ELR (cell line): ENCODE measurements around the gene CTNND2.

Experiments used
- DNase-seq: peaks from one replicate; pipeline ENCODE4 v3.0.0-alpha.2; 2015; ENCODE audit warnings: low read depth

CTNND2 gene

GRCh38 chr5:11385251-11385900 is 518.9 kb downstream of the CTNND2 start:
- DNase-seq = no peak

- DNase-seq = no peak
Observed at GRCh38 chr5:11384441-11385250, 519.6 kb downstream of the CTNND2 start.

GRCh38 chr5:11383506-11384095 is 520.6 kb downstream of the CTNND2 start:
- DNase-seq = no peak

GRCh38 chr5:11378461-11378860 is 525.8 kb downstream of the CTNND2 start:
- DNase-seq = no peak

- no peak for DNase-seq
Observed at GRCh38 chr5:11377896-11378295, 526.4 kb downstream of the CTNND2 start.

- DNase-seq = no peak
Observed at GRCh38 chr5:11372191-11372590, 532.1 kb downstream of the CTNND2 start.

GRCh38 chr5:11371021-11371420 is 533.2 kb downstream of the CTNND2 start:
- no peak for DNase-seq

- DNase-seq = no peak
Observed at GRCh38 chr5:11364531-11364930, 539.7 kb downstream of the CTNND2 start.

- no peak for DNase-seq
Observed at GRCh38 chr5:11363631-11364178, 540.5 kb downstream of the CTNND2 start.

- no peak for DNase-seq
Observed at GRCh38 chr5:11361768-11362167, 542.5 kb downstream of the CTNND2 start.

GRCh38 chr5:11357928-11358327 is 546.3 kb downstream of the CTNND2 start:
- DNase-seq = no peak

GRCh38 chr5:11355491-11355890 is 548.8 kb downstream of the CTNND2 start:
- no peak for DNase-seq

- no peak for DNase-seq
Observed at GRCh38 chr5:11346336-11346735, 557.9 kb downstream of the CTNND2 start.

- no peak for DNase-seq
Observed at GRCh38 chr5:11335881-11336760, 568.1 kb downstream of the CTNND2 start.

- peak; percentile 2 for DNase-seq
Observed at GRCh38 chr5:11334404-11334803, 569.8 kb downstream of the CTNND2 start.

- DNase-seq = no peak
Observed at GRCh38 chr5:11329679-11330078, 574.6 kb downstream of the CTNND2 start.

GRCh38 chr5:11324521-11325289 is 579.5 kb downstream of the CTNND2 start:
- DNase-seq = no peak

- no peak for DNase-seq
Observed at GRCh38 chr5:11323761-11324160, 580.5 kb downstream of the CTNND2 start.

GRCh38 chr5:11322133-11322532 is 582.1 kb downstream of the CTNND2 start:
- DNase-seq = no peak

GRCh38 chr5:11319836-11320580 is 584.2 kb downstream of the CTNND2 start:
- DNase-seq = peak; percentile 34
